HepG2 (cell line): ENCODE measurements around the gene CCDC86.

Source experiments
- AKNA ChIP-seq: sonication (generic); formaldehyde crosslinking; IDR thresholded peaks from 2 replicates; pipeline ENCODE4 v1.4.0; 2020; ENCODE audit warnings: missing genetic modification reagents, borderline replicate concordance
- ATF7 ChIP-seq, 2 experiments: fragments of 450-650 bp in 1 of 2; sonication (generic) in 1 of 2; formaldehyde crosslinking in 1 of 2; IDR thresholded peaks; 2 replicates each; pipeline versions ENCODE4 v1.4.0 to v1.6.1; 2016 to 2020; ENCODE audit warnings: antibody characterized with exemption in 1 of 2, mild to moderate bottlenecking in 1 of 2, missing genetic modification reagents in 1 of 2
- CTCF ChIP-seq: sonication (generic); formaldehyde crosslinking; IDR thresholded peaks from 2 replicates; pipeline ENCODE4 v1.5.0; 2020; ENCODE audit warnings: mild to moderate bottlenecking, missing genetic modification reagents, moderate library complexity
- ISL2 ChIP-seq: sonication (generic); formaldehyde crosslinking; IDR thresholded peaks from 2 replicates; pipeline ENCODE4 v1.5.0; 2020; ENCODE audit warnings: missing genetic modification reagents
- KDM4B ChIP-seq: sonication (generic); formaldehyde crosslinking; IDR thresholded peaks from 2 replicates; pipeline ENCODE4 v1.4.0; 2020; ENCODE audit warnings: missing genetic modification reagents
- MYC ChIP-seq: sonication (generic); formaldehyde crosslinking; IDR thresholded peaks from 2 replicates; pipeline ENCODE4 v1.9.0; 2021; ENCODE audit warnings: missing genetic modification reagents, borderline replicate concordance
- PTBP1 ChIP-seq: fragments of 200-400 bp; formaldehyde crosslinking; IDR thresholded peaks from 2 replicates; pipeline ENCODE4 v1.6.1; 2018; ENCODE audit warnings: low read length, low read depth; ENCODE audit not compliant: poor library complexity, severe bottlenecking
- TERF1 ChIP-seq: sonication (generic); formaldehyde crosslinking; IDR thresholded peaks from 2 replicates; pipeline ENCODE4 v1.8.0; 2022; ENCODE audit warnings: mild to moderate bottlenecking, missing genetic modification reagents, moderate library complexity
- ZFP62 ChIP-seq: sonication (generic); formaldehyde crosslinking; IDR thresholded peaks from 2 replicates; pipeline ENCODE4 v1.4.0; 2020; ENCODE audit warnings: missing genetic modification reagents
- ZFP91 ChIP-seq: sonication (generic); formaldehyde crosslinking; IDR thresholded peaks from 2 replicates; pipeline ENCODE4 v1.9.0; 2022; ENCODE audit warnings: missing genetic modification reagents, mild to moderate bottlenecking, borderline replicate concordance
- ZNF629 ChIP-seq: sonication (generic); formaldehyde crosslinking; conservative IDR thresholded peaks from 2 replicates; pipeline ENCODE4 v1.5.0; 2020; ENCODE audit warnings: missing genetic modification reagents

GRCh38 chr11:60875366-60876167, 33.7 kb downstream of the CCDC86 start:
- no peak for TF ChIP-seq ZFP91 (CRISPR knock-in tag)
- no peak for TF ChIP-seq CTCF (CRISPR knock-in tag)
- no peak for TF ChIP-seq MYC (CRISPR knock-in tag)
- TF ChIP-seq TERF1 (CRISPR knock-in tag) = no peak
- no peak for TF ChIP-seq ZFP62 (CRISPR knock-in tag)
- TF ChIP-seq ZNF629 (CRISPR knock-in tag) = no peak
- TF ChIP-seq ATF7 (IDR thresholded peaks at IDR 0.05) = no peak
- TF ChIP-seq ATF7 (CRISPR knock-in tag; IDR thresholded peaks at IDR 0.05) = no peak
- TF ChIP-seq KDM4B (CRISPR knock-in tag) = no peak
- no peak for TF ChIP-seq ISL2
- TF ChIP-seq PTBP1 = no peak
- TF ChIP-seq AKNA = no peak
